Iris pigment epithelial cell (primary cell): ENCODE measurements around the gene RIN3.

Source experiments
- DNase-seq: peaks from one replicate; pipeline ENCODE4 v3.0.0-alpha.2; 2011; ENCODE audit warnings: low read depth

The RIN3 gene

DNA sequence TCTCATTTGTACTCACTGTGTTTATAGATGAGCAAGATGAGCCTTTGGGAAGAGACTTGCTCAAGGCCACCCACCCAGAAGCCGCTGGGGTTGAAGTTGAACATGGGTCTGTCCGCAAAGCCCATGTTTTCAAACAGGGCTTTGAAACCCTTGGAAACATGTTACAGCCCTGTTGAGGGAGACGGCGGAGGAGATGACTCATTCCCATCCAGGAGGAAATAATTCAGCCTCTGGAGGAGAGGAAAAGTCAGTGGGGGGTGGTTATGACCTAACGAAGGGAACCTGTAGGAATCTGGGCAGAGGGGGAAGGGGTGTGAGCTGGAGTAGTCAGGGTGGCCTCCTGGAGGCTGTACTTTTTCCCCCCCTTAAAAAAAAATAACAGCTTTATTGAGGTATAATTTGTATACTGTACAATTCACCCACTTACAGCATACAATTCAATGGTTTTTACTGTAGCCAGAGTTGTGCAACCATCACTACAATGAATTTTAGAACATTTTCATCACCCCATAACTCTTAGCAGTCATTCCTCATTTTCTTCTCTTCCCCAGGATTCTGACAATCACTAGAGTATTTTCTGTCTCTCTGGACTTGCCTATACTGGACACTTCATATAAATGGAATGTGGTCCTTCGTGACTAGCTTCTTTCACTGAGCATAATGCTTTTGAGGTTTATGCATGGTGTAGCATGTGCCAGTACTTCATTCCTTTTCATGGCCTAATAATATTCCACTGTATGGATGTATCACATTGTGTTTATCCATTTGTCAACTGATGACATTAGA, 1.9 kb upstream of the RIN3 start:
- DNase-seq, result peak; percentile 91

DNA sequence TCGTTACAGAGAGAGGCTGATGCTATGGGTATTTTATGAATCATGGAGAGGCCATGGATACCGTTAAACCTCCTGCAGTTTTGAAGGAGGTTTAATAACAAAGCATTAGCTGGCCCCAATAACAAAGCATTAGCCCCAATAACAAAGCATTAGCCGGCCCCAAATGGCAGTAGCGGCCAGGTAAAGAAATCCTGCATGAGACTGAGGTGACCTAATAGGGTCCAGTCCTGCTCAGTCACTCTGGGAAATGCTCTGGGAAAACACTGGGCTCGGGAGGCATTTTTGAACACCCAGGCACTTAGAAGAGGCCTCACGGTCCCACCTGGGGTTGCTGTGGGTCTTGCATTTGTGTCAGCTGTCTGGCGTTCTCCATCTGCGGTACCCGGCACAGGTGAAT, 776 bp upstream of the RIN3 start:
- no peak for DNase-seq

DNA sequence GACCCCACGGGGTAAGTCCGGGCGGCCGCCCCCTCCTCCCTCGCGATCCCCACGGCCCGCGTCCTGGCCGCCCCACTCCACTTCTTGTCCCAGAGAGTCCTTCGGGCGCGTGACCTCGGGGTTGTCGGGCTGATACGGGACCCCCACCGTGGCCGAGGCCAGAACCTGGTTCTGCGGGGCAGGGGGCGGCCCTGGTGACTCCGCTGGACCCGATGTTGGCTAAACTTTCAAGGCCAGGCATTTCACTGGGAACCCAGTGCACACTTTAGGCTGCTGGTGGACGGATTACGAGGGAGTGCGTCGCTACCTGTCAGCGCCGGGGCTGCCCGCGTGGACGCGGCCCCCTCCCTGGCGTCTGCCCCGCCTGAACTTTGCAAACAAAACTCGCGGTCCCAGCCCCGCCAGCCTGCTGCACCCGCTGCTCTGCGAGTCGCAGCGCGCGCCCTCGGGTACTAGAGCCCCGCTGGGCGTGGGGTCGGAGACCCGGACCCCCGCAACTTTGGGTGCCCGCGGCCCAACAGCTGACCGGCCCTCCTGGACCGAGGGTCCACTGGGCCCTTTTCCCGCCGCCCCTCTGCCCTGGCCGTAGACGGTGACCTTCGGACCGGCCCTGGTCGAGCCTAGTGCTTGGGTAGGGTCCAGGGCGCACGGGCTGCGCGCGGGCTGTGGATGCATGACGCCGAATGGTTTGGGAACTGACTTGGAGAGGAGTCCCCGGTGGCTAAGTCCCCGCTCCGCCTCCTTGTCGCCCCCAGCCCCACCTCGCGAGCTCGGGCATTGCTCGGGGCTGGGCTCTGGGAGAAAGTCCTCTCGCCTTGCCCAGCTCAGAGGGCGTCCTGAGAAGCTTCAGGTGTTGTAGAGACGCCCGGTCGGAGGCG, 624 bp downstream of the RIN3 start:
- DNase-seq, result peak; percentile 32

DNA sequence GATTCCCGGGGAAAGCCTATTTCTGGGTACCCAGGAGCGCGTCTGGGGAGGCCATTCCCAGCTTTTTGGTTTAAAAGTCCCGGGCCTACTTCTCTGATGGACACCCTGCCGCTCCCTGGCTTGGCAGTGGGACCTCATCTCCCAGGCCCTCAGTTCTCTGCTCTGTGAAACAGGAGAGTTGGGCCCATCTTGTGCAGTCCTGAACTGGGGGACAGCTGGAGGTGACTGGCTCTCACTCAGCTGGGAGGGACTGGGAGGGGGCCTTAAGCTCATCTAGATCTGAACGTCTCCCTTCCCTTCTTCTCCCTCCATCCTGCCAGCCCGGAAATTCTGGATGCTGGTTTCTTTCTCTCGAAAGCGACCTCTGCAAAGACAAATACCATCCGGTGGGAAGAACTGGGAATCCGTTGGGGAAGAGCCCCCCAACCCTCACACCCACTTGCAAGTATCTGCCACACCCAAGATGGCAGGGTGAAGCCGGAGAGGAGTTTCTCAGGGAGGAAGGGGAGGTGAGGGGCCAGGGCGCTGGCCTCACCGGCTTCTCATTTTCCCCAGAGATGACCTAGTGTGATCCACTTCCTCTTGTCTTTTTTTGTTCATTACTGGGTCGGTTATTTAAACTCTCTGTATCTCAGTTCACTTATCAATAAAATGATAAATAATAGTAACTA, 1.4 kb downstream of the RIN3 start:
- no peak for DNase-seq

DNA sequence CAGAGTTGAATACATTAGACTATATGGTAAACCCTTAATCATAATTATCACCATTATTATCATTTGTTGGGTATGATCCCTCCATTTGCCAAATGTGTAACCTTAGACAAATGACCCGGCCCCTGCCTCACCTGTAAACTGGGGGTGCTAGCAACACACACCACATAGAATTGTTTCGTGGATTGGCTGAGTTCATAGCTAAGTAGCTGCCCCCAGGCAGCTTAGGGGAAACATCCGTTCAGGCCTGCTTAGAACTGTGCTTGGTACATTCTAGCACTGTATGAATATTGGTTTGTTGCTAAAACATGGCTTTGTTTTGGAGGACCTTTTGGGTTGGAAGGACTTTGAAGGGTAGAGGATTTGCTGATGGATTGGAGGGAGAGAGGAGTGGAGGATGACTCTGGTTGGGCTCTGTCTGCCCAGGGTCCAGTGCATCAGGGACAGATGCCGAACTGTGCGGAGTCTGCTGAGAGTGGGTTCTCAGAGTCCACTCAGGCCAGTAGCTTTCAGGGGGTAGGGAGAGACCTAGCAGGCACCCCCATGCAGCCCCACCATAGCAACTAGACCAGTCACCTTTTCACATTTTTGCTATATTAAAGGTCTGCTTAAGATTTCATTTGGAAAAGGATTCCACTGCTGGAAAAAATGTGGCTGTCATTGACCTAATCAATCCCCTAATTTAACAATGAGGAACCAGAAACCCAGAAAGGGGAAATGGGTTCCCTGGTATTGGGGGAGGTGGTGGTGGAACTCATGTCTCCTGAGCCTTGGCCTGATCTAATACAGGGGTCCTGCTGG, 2.2 kb downstream of the RIN3 start:
- no peak for DNase-seq

DNA sequence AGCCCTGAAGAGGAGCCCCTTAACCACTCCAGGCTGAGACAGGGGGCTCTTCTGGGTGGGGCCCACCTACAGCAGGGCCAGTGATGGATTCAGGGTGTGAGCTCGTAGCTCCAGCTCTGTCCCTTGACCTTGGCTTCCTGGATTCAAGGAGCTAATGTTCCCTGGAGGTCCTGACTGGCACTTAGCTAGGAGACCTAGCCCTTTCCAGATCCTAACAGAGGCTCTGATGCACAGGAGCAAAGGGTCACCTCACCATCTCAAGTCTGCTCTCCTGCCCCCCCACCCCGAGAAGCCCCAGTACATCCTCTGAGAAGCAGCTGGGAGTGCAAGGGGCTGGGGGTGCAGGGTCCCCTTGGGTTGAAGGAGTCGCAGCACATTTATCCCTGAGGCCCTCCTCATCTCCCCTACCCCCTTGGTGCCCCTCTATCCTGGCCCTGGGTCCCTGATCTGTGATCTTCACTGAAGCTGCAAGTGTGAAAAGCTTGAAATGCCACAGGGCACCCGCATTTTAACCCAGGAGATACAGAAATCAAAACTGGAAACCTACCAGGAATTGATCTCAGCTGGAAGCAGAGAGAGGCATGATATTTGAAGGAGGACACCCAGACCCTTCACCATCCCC, 2.9 kb downstream of the RIN3 start:
- DNase-seq, result no peak

DNA sequence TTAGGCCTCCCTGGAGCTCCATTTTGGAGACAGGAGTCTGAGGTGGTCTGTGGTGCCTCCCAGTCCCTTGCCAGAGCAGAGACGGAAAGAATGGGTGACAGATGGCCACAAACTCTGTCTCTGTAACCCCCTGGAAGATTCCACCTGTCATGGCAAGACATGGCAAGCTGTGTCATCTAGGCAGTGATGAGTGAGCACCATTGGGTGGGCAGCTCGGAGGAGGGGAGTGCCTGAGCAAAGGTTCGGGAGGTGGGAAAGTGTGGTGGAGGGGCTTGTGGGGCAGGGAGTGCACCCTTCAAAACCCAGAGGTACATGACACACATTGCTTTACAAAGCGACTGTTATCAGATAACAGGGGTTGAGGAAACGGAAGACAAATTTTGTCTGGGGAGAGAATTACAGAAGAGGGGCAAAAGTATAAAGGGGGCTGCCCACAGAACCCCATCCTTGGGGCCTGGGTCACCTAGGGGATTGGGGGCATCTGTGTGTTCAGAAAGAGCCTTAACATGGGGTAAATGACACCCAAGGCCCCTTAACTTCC, 3.5 kb downstream of the RIN3 start:
- no peak for DNase-seq

DNA sequence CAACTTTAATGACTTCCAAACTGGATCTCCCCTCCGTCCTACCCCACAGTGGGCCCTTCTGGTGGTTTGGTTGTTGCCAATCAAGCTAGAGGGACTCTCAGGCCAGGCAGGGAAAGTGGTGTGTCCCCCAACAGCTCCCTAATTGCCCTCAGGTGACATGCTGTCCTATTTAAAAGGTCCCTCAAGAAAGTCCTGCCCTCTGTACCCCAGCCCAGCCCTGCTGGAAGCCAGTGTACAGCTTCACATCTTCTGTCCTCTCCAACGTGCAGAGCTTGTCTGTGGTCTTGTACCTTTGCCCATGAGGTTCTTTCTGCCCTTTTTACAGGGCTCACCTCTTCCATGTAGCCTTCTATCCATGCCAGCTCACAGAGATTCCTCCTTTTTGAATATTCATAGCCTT, 4.2 kb downstream of the RIN3 start:
- no peak for DNase-seq

DNA sequence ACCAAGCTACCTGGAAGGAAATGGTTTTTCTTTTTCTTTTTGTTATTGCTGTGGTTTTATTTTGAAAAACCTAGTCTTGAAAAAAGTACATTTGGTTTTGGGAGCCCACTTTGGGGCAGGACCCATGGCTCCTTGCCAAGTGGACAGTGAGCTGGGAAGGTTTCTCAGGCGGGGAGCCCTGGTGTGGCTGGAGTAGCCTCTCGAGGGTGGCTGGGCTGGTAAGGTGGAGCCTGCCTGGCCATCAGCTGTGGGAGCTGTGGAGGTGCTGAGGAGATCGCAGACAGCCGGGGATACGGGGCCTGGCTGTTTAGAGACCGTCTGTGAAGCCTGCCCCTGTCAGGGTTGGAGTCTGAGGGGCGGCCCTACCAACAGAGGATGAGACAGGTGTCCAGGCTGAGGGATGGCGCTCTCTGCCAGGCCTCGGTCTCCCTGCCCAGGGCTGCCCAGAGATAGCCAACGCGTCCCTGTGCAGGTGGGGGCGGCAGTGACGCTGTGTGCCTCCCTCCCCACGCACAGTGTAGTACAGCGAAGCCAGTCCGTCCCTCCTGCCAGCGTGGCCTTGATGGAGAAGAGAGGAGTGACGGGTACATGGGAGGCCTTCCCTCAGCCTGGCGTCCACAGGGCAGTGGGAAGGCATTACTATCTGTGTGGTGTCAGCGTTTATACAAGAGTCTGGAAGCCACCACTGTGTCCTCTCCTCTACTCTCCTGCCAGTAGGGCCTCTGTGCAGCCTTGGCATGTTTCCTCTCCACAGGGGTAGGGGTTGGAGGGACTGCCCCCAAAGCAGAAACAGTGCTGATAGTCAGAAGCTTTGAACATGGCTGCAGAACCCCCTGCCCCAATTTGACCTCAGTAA, 5.9 kb downstream of the RIN3 start:
- no peak for DNase-seq

DNA sequence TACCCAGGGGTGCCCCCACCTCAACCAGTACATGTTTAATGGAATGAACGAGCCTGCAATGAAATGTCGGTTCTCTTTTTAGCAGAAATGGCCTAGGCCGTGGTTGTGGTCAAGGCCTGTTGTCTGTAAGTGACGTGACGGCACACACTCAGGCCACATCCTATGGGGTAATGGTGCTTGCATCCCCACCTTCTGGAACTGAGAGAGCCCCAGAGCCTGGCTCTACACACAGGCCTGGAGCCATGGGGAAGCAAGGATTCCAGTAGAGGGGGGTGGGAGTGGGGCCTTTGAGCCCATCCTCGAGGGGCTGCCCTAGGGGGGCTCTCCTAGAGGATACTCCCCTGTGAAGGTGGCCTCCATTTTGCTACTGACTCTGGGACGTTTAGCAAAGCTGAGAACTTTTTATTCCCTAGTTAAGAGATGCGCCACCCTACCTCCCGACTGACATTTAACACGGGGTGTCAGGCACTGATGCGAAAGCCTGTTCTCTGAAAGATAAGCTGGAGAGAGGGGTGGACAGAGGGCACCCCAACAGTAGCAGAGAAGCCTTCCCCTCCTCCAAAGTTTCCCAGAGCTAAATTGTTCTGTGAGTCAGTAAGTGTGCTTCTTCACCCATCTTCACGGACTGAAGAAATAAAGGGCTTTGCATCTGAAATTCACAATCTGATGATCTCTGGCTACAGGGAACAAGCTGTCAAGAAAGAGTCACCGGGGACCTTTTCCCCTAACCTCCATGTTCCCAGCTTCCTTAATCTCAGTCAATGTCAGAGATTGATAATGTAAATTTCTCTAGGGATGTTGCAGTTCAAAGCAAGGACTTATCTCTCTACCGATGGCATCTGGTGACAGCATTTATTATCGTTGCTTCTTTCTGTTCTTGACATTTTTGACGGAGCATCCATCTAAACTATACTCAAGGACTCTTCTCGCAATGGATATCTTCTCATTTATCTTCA, 6.8 kb downstream of the RIN3 start:
- DNase-seq, result no peak

DNA sequence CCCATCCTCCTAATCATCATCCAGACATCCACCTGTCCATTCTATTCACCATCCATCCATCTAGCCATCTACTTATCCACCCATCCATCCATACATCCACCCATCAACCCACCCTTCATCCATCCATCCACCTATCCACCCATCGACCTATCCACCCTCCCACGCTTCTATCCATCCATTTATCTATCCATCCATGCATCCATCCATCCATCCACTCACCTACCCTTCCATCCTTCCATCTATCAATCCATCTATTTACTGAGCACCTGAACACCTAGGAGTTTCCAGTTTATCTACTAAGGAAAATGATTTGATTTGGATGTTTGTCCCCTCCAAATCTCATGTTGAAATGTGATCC, 7.5 kb downstream of the RIN3 start:
- DNase-seq, result no peak

DNA sequence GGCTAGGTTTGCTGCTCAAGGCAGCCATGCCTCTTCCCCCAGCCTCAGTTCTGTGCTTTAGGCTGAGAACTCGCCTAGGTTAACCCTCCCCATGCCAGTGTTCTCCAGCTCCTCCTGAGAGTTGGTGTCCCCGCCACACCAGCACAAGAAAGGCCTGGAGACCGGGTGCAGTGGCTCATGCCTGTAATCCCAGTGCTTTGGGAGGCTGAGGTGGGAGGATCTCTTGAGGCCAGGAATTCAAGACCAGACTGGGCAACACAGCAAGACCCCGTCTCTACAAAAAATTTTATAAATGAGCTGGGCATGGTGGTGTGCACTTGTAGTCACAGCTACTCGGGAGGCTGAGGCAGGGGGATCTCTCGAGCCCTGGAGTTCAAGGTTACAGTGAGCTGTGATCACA, 10.2 kb downstream of the RIN3 start:
- no peak for DNase-seq

DNA sequence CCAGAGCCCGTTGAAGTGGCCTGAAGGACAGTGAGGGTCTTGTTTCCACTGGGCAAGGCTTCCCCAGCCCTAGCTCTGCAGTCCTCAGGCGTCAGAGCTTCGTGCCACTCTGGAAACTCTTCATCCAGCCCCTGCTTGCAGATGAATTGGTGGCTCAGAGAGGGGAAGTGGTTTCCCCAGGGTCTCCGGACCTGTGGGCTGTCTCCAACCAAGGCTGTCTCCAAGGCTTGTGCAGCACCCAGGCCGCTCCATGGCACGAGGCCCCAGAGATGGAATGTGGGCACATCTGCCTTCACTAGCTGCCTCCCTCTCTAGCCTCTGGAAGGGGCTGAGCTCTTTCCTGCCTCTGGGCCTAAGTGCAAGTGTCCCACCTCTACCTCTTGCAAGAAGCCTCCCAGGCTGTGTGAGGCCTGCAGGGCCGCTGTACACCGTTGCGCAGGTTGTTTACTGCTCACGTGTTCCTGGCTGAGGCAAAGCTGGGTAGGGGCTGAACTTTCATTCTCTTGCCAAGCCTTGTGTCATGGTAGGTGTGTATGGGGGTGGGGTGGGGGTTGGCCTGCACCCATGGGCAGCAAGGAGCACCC, 11.1 kb downstream of the RIN3 start:
- no peak for DNase-seq

DNA sequence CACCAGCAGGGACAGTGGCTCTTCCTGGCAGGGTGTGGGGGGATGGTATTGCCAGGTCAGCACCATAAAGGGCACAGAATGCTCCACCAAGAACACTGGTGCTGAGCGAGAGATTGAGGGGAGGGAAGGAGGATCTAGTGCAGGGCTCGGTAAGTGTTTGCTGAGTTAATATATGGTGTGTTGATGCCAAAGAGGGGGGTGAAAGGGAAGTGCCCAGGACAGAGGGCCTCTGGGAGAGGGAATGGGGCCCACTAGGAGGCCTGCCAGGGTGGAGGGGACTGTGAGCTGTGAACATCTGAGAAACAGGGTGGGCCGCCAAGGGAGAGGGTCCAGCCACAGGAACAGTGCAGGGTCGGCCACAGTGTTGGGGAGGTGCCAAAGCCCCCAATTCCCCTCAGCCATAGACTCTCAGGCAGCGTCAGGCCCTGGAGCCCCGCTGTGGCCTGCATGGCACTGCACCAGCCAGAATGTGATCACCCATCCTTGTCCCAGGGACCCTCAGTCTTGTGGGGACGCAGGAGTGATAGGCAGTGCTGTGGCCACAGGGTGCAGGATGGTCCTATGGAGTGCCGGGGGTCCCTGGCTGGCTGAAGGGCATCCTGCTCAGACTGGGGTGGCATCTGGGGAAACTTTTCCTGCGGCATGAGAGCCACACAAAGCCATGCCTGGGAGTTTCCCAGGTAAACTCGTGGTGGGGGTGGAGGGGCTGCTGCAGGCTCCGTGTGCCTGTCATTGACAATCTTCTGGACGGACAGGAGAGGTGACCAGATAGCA, 11.9 kb downstream of the RIN3 start:
- no peak for DNase-seq

DNA sequence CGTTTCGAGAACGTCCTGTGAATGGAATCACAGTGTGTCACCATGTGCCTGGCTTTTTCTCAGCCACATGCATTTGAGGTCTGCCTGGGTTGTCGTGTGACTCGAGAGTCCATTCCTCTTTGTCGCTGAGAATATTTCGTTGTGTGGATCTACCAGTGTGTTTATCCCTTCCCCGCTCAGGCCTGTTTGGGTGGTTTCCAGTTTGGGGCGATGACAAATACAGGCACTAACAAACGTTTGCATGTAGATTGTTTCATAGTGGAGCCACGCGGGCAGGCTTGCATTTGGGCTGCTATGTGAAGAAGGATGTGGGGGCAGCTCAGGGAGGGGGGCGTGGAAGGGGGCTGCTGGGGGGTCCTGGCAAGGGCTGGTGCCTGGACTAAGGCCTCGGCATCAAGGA, 14.1 kb downstream of the RIN3 start:
- DNase-seq, result peak; percentile 24

DNA sequence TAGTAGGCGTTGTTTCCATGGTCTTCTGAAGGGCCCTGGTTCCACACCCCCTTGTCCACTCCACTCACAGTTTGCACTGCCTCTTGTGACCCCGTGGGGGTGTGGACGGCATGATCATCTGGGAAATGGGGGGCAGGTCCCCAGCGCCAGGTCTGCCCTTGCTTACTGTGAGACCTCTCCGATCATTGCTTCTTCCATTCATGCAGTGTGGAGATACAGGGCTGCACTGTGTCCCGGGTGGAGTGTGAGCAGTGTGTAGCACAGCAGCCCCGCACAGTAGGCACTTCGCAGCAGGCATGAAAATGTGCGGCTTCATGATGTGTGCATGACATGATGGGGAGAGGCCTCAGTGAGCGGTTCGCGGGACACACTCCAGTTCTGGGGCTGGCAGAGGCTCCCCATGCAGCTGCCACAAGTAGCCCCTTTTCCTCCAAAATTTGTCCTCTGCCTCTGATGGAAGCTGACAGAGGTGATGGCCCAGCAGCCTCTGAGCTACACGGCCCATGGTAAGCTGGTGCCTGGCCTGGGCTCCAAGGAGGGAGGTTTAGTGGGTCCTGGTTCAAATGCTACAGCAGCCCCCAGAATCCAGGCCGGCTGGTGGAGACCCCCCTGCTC, 15.0 kb downstream of the RIN3 start:
- DNase-seq, result no peak

DNA sequence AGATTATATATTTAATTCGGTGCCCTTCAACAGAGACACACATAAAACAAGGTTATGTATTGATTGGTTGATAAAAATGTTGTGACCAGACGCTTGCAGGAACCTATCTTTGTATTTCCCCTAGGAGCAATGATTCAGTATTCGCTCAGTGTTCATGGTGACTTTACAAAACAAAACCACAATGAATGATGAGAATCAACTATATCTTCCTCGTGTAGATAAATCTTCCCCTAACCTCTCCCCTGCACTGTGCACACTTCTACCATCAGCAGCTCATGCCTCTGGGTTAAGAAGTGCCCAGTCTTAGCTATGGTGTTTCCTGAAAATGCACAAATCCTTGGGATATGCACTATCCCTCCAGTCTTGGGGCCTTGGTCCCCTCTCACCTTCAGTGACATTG, 16.3 kb downstream of the RIN3 start:
- DNase-seq, result no peak
